NCI-H1694 (cell line): Measurements from ENCODE around the gene ACOT2.

Experiments
- DNase-seq: peaks from one replicate; lab custom pipeline; 2025; lab: John Stamatoyannopoulos, UW

The ACOT2 gene

GRCh38 chr14:73613419-73613963, 44.5 kb downstream of the ACOT2 start:
- no peak for DNase-seq

- no peak for DNase-seq
These were observed 47.8 kb downstream of the ACOT2 start for GRCh38 chr14:73616831-73617230.

DNA sequence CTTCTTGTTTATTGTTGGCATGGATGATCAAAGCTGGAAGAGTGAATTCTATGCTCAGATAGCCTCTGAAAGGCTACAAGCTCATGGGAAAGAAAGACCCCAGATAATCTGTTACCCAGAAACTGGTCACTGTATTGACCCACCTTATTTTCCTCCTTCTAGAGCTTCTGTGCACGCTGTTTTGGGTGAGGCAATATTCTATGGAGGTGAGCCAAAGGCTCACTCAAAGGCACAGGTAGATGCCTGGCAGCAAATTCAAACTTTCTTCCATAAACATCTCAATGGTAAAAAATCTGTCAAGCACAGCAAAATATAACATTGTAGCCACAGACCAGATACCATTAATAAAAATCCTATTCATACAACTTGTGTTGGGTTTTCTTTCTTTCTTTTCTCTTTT, 50.5 kb downstream of the ACOT2 start:
- DNase-seq = no peak

GRCh38 chr14:73620268-73620667, 51.3 kb downstream of the ACOT2 start:
- DNase-seq = no peak

- no peak for DNase-seq
These were observed 54.6 kb downstream of the ACOT2 start for GRCh38 chr14:73623504-73624054.
